Activated CD8-positive, alpha-beta memory T cell treated with anti-CD3 and anti-CD28 coated beads for 24 hours (primary cell): ENCODE measurements around the gene NRXN3.

ENCODE experiments used
- DNase-seq: peaks from one replicate; pipeline ENCODE4 v3.0.0-alpha.2; 2020

Gene NRXN3

DNA sequence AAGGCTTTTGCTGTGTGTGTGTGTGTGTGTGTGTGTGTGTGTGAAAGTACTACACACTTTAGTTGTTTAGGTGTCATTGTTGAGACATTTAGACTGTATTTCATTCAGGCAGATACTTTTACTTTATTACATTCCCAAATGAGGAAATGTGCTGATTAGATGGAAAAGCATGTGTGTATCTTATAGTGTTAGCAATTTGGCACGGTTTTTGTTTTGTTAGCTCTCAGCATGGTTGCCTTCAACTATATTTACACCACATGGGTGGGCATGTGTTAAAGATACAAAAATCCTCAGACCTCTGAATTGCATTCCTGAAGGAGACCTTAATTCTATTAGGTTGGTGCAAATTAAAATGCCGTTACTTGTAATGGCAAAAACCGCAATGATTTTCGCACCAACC lies 1161.7 kb downstream of the NRXN3 start:
- DNase-seq: no peak

DNA sequence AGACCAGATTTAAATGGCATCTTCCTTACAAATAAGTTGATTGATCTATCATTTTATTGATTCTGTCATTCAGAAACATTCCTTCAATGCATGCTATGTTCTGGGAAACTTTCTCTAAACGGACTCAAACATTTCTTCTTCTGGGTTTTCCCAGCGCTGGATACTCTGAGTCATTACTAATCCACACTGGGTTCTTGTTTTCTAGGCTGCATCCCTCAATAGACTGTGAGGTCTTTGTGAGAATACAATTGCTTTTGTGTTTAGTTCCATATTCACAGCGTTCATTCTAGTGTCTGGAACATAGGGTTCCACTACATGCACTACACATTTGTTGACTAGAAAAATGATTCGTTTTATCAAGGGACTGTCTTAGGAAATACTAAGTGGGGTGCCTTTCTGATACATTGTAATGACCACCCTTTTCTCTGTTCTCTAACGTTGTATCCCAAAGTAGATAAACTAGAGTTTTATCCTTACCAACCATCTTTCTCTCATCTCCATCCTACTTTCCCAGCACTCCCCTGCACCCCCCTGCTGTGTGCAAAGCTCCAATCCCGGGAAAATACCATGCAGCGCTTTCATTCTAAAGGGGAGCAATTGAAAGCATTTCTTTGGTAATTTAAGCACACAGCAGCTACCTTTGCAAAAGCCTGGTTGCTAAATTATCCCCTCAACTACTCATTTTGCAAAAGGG lies 1162.5 kb downstream of the NRXN3 start:
- no peak for DNase-seq

- no peak for DNase-seq
These were observed 1163.0 kb downstream of the NRXN3 start for GRCh38 chr14:79333198-79333546.

GRCh38 chr14:79334272-79334671 lies 1164.1 kb downstream of the NRXN3 start:
- no peak for DNase-seq

DNA sequence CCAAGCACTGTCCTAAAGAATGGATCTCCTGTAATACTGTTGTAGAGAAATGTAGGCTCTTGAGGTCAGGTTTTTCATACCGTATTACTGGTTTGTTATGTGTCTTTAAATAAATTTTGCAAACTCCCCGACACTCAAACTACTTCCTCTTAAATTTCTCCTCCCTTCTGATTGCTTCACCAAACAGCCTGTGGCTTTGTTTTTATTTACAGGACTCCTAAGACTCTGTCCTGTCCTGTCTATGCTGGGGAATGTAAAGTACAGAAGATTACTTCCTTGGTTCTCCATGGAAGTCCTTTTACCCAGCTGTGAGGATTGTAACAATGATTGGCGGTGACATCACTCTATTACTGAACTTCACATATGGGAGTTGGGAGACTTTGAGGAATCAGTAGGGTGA lies 1167.6 kb downstream of the NRXN3 start:
- DNase-seq: no peak

GRCh38 chr14:79342942-79343341 lies 1172.8 kb downstream of the NRXN3 start:
- no peak for DNase-seq

DNA sequence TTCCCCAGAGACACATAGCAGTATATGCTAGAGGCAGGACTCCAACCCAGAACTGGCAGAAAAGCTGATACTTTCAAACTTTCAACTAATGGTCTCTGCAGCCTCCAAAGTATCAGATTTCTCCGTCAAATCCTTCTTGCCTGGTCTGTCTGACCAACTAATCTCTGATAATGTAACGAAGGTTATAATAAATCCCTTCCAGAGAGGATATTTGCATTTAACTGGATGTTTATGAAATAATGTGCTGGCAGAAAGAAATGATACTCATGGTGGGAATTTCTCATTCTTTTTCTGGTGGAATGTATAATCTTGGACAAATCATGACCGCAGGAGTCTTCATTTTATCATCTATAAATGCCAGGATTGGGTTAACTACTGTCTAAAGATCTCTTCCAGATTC lies 1180.8 kb downstream of the NRXN3 start:
- DNase-seq: no peak

GRCh38 chr14:79352076-79352630 lies 1182.0 kb downstream of the NRXN3 start:
- DNase-seq: no peak

DNA sequence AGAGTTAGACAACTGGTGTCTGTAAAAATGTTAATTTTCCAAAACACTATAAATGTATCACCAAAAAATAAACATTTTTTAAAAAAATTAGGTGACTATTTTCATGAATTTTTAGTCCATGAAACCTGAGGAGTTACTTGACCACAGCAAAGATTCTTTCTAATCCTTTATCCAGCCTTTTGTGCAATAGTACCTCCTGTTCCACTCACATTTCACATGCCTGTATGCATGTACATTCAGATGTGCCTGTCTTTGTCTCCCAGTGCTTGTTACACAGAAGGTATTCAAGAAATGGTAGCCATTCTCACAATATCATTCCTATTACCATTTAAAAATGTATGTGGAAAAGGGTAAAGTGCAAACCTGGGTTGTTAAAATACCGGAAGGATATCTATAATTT lies 1184.2 kb downstream of the NRXN3 start:
- no peak for DNase-seq

DNA sequence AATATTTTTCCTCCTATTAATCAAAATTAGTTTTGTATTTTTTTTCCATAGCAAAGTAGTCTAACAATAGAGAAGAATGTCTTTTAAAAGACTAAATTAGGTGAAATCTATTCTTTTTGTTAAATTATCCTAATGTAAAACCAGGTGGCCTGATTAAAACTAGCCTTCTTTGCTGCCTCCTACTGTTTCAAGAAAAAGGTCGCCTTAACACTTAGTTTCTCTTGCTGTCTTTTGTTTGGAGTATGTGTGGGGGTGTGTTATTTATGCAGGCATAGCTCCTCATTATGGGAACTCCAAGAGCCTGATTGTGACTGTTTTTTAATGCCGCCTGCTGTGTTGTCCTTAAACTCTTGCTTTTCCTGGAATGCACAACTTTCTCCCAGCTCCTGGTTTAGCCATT lies 1185.9 kb downstream of the NRXN3 start:
- DNase-seq: no peak

DNA sequence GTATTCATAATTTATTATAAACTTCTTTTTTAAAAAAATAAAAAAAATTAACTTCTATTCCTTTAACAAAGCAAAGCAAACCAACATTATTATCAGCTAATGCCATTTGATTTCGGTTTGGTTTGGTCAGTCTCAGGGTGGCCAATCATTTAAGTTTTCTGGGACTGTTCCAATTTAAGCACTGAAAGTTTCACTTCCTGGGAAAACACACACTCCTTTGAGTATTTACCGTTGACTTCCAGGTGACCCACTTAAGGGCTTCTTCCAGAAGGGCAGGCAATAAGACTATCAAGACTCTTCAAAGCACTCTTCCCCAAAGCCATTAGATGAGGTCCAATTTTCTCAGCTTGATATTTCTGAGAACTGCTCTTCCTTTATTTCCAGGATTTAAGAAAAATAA lies 1187.1 kb downstream of the NRXN3 start:
- DNase-seq: no peak

GRCh38 chr14:79363291-79363690 lies 1193.1 kb downstream of the NRXN3 start:
- DNase-seq: no peak

- no peak for DNase-seq
These were observed 1199.5 kb downstream of the NRXN3 start for GRCh38 chr14:79369359-79370332.

- DNase-seq: no peak
These were observed 1200.8 kb downstream of the NRXN3 start for GRCh38 chr14:79370969-79371368.

GRCh38 chr14:79373451-79373850 lies 1203.3 kb downstream of the NRXN3 start:
- DNase-seq: no peak

DNA sequence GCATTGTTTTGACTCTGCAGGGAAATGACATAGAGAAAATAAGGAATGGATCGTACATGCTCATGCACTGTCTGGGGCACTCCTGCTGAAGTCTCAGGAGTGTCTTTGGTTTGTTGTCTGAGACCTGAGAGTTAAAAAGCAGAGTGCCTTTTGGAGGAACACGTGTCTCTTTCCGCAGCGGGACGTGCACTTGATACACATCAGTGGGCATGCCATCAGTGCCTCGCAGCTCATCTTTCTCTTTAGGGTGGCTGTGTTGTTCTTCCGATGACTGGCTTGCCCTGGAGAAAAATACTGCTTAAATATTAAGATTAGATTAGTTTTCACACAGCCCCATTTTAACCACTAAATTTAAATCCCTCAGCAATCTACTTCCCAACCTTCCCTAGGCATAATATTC lies 1205.2 kb downstream of the NRXN3 start:
- DNase-seq: no peak

GRCh38 chr14:79376557-79376956 lies 1206.4 kb downstream of the NRXN3 start:
- no peak for DNase-seq

DNA sequence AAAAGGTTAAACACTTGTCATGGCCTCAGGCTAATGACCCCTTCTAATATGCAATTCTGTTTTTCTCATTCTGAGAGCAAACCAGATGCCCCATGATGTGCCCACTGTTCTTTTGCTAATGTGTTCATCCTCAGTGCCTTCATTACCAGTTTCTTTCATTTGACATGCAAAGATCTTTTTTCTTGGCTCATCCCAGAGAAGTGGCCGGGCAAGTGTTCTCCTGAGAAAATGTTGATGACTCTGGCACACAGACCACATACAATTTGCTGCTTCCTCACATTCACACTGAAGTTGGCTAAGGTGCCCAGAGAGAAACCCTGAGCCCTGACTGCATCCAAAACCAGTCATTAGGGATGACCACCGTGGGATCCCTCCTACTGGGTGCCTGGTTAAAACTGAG lies 1207.8 kb downstream of the NRXN3 start:
- no peak for DNase-seq

DNA sequence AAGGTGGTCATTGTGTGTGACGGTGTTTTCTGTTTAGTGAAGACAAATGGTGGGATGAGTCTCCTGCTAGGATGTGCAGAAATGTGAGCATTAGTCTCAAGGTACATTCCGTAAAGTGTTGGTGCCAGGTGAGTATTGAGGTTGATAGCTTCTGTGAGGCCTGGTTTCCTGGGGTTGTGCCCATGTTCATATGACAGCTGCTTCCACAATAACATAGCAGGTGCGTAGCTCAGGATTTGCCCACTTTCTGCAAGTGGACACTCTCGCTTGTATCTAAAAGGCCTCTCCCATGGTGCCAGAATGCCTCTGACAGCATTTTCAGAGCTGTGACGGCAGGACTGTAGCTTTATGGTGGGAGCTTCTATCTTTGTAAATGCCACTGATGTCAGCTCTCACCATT lies 1209.1 kb downstream of the NRXN3 start:
- DNase-seq: no peak

- no peak for DNase-seq
These were observed 1212.9 kb downstream of the NRXN3 start for GRCh38 chr14:79383031-79383430.

DNA sequence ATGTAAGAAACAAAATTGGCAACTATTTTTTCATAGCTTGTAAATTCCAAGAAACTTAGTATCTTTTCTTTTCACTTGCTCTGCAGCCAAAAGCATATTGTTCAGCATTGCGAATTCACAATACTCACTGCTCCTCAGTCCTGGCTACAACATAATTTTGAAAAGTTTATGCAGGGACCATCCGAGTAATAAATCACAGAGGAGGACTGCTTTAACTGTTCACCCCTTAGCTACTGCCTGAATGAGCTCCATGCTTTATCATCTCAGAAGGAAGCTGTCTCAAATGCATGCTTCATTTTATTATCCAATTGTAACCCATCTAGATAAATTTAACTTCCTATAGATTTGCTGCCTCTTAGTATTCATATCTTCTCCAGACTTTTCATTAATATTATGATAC lies 1213.3 kb downstream of the NRXN3 start:
- DNase-seq: no peak

- no peak for DNase-seq
These were observed 1224.9 kb downstream of the NRXN3 start for GRCh38 chr14:79395061-79395460.

- DNase-seq: no peak
These were observed 1234.8 kb downstream of the NRXN3 start for GRCh38 chr14:79404874-79405511.

DNA sequence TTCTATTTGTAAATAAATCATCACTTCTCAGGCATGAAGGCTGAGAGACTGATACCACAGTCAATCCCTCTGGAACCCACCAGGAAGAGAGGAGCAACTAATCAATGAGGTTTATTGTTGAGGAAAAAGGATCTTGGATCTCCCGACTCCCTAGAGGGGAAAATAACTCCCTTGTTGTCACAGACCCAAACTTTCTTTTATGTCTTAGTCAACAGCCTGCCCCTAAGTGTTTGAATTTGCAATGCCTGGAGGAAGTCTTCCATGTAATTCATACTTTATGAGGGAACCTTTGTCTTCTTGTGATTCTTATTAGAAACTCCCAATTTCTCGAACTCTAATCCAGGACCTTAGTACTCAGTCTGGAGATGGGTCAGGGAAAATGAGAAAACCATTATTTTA lies 1235.3 kb downstream of the NRXN3 start:
- no peak for DNase-seq
